GM12878 (cell line): ENCODE data around the gene KIF1C. TPM values are rescaled to one million over a fixed set of nuclear protein-coding genes. Genes with fewer than 3 reads are reported as not detected.

Experiments used
- HDAC2 ChIP-seq: fragments of 200-600 bp; sonication (generic); IDR thresholded peaks from 2 replicates; pipeline ENCODE4 v1.6.1; 2017
- IRF3 ChIP-seq: fragments of 450-650 bp; IDR thresholded peaks from 2 replicates; pipeline ENCODE4 v1.6.1; 2014; ENCODE audit warnings: mild to moderate bottlenecking
- MLLT1 ChIP-seq: fragments of 450-650 bp; IDR thresholded peaks from 2 replicates; pipeline ENCODE4 v1.6.1; 2016; ENCODE audit warnings: mild to moderate bottlenecking
- MYB ChIP-seq: fragments of 150-350 bp; IDR thresholded peaks from 2 replicates; pipeline ENCODE4 v1.6.1; 2014; ENCODE audit warnings: mild to moderate bottlenecking, low read depth, low read length, borderline replicate concordance
- NFXL1 ChIP-seq: fragments of 450-650 bp; IDR thresholded peaks from 2 replicates; pipeline ENCODE4 v1.6.1; 2017; ENCODE audit warnings: antibody characterized with exemption, mild to moderate bottlenecking, borderline replicate concordance
- NR2C2 ChIP-seq: IDR thresholded peaks from 2 replicates; pipeline ENCODE4 v1.6.1; 2011; ENCODE audit warnings: borderline replicate concordance, low read depth; ENCODE audit not compliant: control insufficient read depth, insufficient read length
- PAX8 ChIP-seq: fragments of 450-650 bp; IDR thresholded peaks from 2 replicates; pipeline ENCODE4 v1.6.1; 2017; ENCODE audit warnings: mild to moderate bottlenecking, moderate library complexity
- RUNX3 ChIP-seq: IDR thresholded peaks from 2 replicates; pipeline ENCODE4 v1.6.1; 2012; ENCODE audit warnings: low read length, inconsistent platforms
- SPI1 ChIP-seq: IDR thresholded peaks from 2 replicates; pipeline ENCODE4 v1.6.1; 2011; ENCODE audit warnings: low read depth, mild to moderate bottlenecking, low read length, moderate library complexity, borderline replicate concordance; ENCODE audit not compliant: insufficient read depth
- SRF ChIP-seq, 2 experiments: IDR thresholded peaks; 2 replicates each; pipeline ENCODE4 v1.6.1; 2011; ENCODE audit warnings: low read depth in 2 of 2, low read length in 2 of 2, mild to moderate bottlenecking in 1 of 2, moderate library complexity in 1 of 2
- SUPT20H ChIP-seq: IDR thresholded peaks from 2 replicates; pipeline ENCODE4 v1.6.1; 2011; ENCODE audit warnings: low read depth, mild to moderate bottlenecking, low read length, moderate library complexity, borderline replicate concordance; ENCODE audit not compliant: control insufficient read depth
- TARDBP ChIP-seq: IDR thresholded peaks from 2 replicates; pipeline ENCODE4 v1.6.1; 2016; ENCODE audit warnings: borderline replicate concordance
- ZNF274 ChIP-seq: IDR thresholded peaks from one replicate; pipeline ENCODE4 v1.8.0; 2011; ENCODE audit not compliant: insufficient read length, insufficient read depth
- polyA plus RNA-seq, 11 experiments: library from polyadenylated mRNA; depleted of rRNA in 4 of 11; unstranded in 6 of 11; stranded (reverse) in 5 of 11; fragments of >200 nt; fragmentation: Nextera tagmentation in 4 of 11; fragmentation: Illumina TruSeq in 1 of 11; extraction: Ambion mirVana in 4 of 11; extraction: Trizol in 1 of 11; gene quantifications; 1 replicate in 1 of 11; 2 replicates in 10 of 11; pipeline versions ENCODE4 v1.2.1 to v1.2.3, GENCODE V29; 2011 to 2016; ENCODE audit warnings: inconsistent platforms in 2 of 11, missing spikeins in 2 of 11, low read depth in 1 of 11
- total RNA-seq, 4 experiments: library from RNA; depleted of rRNA in 3 of 4; stranded (reverse); fragments of >200 nt in 3 of 4; fragmentation: Illumina TruSeq in 1 of 4; extraction: Trizol in 1 of 4; gene quantifications; 2 replicates each; pipeline versions ENCODE4 v1.2.1 to v1.2.3, GENCODE V29; 2013 to 2021
- TF ChIP-seq, protein P1 (sequence below): fragments of 450-650 bp; IDR thresholded peaks from 2 replicates; pipeline ENCODE4 v1.6.1; 2016; ENCODE audit warnings: mild to moderate bottlenecking, moderate library complexity, borderline replicate concordance
- TF ChIP-seq, protein P2 (sequence below): fragments of 450-650 bp; IDR thresholded peaks from 2 replicates; pipeline ENCODE4 v1.6.1; 2017; ENCODE audit warnings: mild to moderate bottlenecking, moderate library complexity
- TF ChIP-seq, protein P3 (sequence below): fragments of 450-650 bp; IDR thresholded peaks from 2 replicates; pipeline ENCODE4 v1.6.1; 2018; ENCODE audit warnings: borderline replicate concordance, mild to moderate bottlenecking; ENCODE audit not compliant: partially characterized antibody

The KIF1C gene
- total and polyA plus RNA-seq, 10 of the 15 experiments (the other 5 are each of a cell fraction or from before 2014, with no cell fraction given): 1.4 to 65.9 (median 21.1) TPM

GRCh38 chr17:5031365-5032082 is 33.8 kb downstream of the KIF1C start (continued):
- TF ChIP-seq, protein P1, sequence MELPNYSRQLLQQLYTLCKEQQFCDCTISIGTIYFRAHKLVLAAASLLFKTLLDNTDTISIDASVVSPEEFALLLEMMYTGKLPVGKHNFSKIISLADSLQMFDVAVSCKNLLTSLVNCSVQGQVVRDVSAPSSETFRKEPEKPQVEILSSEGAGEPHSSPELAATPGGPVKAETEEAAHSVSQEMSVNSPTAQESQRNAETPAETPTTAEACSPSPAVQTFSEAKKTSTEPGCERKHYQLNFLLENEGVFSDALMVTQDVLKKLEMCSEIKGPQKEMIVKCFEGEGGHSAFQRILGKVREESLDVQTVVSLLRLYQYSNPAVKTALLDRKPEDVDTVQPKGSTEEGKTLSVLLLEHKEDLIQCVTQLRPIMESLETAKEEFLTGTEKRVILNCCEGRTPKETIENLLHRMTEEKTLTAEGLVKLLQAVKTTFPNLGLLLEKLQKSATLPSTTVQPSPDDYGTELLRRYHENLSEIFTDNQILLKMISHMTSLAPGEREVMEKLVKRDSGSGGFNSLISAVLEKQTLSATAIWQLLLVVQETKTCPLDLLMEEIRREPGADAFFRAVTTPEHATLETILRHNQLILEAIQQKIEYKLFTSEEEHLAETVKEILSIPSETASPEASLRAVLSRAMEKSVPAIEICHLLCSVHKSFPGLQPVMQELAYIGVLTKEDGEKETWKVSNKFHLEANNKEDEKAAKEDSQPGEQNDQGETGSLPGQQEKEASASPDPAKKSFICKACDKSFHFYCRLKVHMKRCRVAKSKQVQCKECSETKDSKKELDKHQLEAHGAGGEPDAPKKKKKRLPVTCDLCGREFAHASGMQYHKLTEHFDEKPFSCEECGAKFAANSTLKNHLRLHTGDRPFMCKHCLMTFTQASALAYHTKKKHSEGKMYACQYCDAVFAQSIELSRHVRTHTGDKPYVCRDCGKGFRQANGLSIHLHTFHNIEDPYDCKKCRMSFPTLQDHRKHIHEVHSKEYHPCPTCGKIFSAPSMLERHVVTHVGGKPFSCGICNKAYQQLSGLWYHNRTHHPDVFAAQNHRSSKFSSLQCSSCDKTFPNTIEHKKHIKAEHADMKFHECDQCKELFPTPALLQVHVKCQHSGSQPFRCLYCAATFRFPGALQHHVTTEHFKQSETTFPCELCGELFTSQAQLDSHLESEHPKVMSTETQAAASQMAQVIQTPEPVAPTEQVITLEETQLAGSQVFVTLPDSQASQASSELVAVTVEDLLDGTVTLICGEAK: no peak
- TF ChIP-seq SRF (IDR thresholded peaks at IDR 0.05; ENCODE audit: low read depth in 2 of 2, low read length in 2 of 2): no peak
- TF ChIP-seq TARDBP: no peak
- TF ChIP-seq RUNX3: no peak
- no peak for TF ChIP-seq MLLT1
- TF ChIP-seq ZNF274: no peak
- TF ChIP-seq, protein P2, sequence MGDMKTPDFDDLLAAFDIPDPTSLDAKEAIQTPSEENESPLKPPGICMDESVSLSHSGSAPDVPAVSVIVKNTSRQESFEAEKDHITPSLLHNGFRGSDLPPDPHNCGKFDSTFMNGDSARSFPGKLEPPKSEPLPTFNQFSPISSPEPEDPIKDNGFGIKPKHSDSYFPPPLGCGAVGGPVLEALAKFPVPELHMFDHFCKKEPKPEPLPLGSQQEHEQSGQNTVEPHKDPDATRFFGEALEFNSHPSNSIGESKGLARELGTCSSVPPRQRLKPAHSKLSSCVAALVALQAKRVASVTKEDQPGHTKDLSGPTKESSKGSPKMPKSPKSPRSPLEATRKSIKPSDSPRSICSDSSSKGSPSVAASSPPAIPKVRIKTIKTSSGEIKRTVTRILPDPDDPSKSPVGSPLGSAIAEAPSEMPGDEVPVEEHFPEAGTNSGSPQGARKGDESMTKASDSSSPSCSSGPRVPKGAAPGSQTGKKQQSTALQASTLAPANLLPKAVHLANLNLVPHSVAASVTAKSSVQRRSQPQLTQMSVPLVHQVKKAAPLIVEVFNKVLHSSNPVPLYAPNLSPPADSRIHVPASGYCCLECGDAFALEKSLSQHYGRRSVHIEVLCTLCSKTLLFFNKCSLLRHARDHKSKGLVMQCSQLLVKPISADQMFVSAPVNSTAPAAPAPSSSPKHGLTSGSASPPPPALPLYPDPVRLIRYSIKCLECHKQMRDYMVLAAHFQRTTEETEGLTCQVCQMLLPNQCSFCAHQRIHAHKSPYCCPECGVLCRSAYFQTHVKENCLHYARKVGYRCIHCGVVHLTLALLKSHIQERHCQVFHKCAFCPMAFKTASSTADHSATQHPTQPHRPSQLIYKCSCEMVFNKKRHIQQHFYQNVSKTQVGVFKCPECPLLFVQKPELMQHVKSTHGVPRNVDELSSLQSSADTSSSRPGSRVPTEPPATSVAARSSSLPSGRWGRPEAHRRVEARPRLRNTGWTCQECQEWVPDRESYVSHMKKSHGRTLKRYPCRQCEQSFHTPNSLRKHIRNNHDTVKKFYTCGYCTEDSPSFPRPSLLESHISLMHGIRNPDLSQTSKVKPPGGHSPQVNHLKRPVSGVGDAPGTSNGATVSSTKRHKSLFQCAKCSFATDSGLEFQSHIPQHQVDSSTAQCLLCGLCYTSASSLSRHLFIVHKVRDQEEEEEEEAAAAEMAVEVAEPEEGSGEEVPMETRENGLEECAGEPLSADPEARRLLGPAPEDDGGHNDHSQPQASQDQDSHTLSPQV: no peak
- TF ChIP-seq, protein P3, sequence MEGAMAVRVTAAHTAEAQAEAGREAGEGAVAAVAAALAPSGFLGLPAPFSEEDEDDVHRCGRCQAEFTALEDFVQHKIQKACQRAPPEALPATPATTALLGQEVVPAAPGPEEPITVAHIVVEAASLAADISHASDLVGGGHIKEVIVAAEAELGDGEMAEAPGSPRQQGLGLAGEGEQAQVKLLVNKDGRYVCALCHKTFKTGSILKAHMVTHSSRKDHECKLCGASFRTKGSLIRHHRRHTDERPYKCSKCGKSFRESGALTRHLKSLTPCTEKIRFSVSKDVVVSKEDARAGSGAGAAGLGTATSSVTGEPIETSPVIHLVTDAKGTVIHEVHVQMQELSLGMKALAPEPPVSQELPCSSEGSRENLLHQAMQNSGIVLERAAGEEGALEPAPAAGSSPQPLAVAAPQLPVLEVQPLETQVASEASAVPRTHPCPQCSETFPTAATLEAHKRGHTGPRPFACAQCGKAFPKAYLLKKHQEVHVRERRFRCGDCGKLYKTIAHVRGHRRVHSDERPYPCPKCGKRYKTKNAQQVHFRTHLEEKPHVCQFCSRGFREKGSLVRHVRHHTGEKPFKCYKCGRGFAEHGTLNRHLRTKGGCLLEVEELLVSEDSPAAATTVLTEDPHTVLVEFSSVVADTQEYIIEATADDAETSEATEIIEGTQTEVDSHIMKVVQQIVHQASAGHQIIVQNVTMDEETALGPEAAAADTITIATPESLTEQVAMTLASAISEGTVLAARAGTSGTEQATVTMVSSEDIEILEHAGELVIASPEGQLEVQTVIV: no peak
- TF ChIP-seq IRF3: no peak
- no peak for TF ChIP-seq SUPT20H
- TF ChIP-seq NR2C2: no peak
- no peak for TF ChIP-seq SPI1
- no peak for TF ChIP-seq NFXL1
- no peak for TF ChIP-seq MYB
- TF ChIP-seq HDAC2: no peak
- TF ChIP-seq PAX8: no peak
